Fibroblast of lung (primary cell): ENCODE data around the gene INPP5A. TPM values are rescaled to one million over a fixed set of nuclear protein-coding genes. Genes with fewer than 3 reads are reported as not detected.

Source experiments
- DNase-seq, 2 donors: peaks; one replicate each; pipeline versions ENCODE4 v3.0.0 to v3.0.0-alpha.2; 2010; ENCODE audit warnings: low read depth in 2 of 2
- H2AFZ ChIP-seq: 2 replicates; pipeline ENCODE4 v1.5.1; 2012; ENCODE audit warnings: low read length, control low read depth, inconsistent platforms
- H3K27ac ChIP-seq: 2 replicates; pipeline ENCODE4 v1.5.1; 2011; ENCODE audit warnings: low read length, control low read depth; ENCODE audit not compliant: insufficient read depth
- H3K27me3 ChIP-seq: 2 replicates; pipeline ENCODE4 v1.5.1; 2011; ENCODE audit warnings: mild to moderate bottlenecking, low read length; ENCODE audit not compliant: control insufficient read depth, insufficient read depth
- H3K36me3 ChIP-seq: 2 replicates; pipeline ENCODE4 v1.5.1; 2011; ENCODE audit warnings: low read length; ENCODE audit not compliant: control insufficient read depth, insufficient read depth
- H3K4me1 ChIP-seq: 2 replicates; pipeline ENCODE4 v1.5.1; 2011; ENCODE audit warnings: low read length; ENCODE audit not compliant: control insufficient read depth, insufficient read depth; ENCODE audit errors: extremely low read depth
- H3K4me2 ChIP-seq: 2 replicates; pipeline ENCODE4 v1.5.1; 2011; ENCODE audit warnings: low read length, control low read depth; ENCODE audit not compliant: insufficient read depth; ENCODE audit errors: extremely low read depth
- H3K4me3 ChIP-seq, 4 experiments: fragments of 200-600 bp in 1 of 4; sonication (generic) in 1 of 4; replicated peaks in 1 of 4; 2 replicates each; pipeline ENCODE4 v1.5.1; 2011 to 2016; ENCODE audit warnings: low read length in 4 of 4, low read depth in 3 of 4, mild to moderate bottlenecking in 3 of 4, control low read depth in 2 of 4, inconsistent platforms in 1 of 4, mixed read lengths in 1 of 4; ENCODE audit not compliant: insufficient read depth in 1 of 4; ENCODE audit errors: control extremely low read depth in 1 of 4
- H3K79me2 ChIP-seq: 2 replicates; pipeline ENCODE4 v1.5.1; 2012; ENCODE audit warnings: mild to moderate bottlenecking, low read length, inconsistent platforms; ENCODE audit not compliant: control insufficient read depth, insufficient read depth
- H3K9ac ChIP-seq: 2 replicates; pipeline ENCODE4 v1.5.1; 2011; ENCODE audit warnings: mild to moderate bottlenecking, low read length, control low read depth; ENCODE audit not compliant: insufficient read depth
- H3K9me3 ChIP-seq: 2 replicates; pipeline ENCODE4 v1.5.1; 2012; ENCODE audit warnings: low read depth, low read length; ENCODE audit not compliant: control insufficient read depth, insufficient read depth
- H4K20me1 ChIP-seq: 2 replicates; pipeline ENCODE4 v1.5.1; 2011; ENCODE audit warnings: low read length; ENCODE audit not compliant: control insufficient read depth, insufficient read depth; ENCODE audit errors: extremely low read depth
- CTCF ChIP-seq, 2 donors: IDR thresholded peaks in 1 of 2; conservative IDR thresholded peaks in 1 of 2; 1 replicate in 1 of 2; 2 replicates in 1 of 2; pipeline ENCODE4 v1.5.1; 2011 to 2012; ENCODE audit warnings: low read length in 2 of 2, control low read depth in 1 of 2, inconsistent platforms in 1 of 2, low read depth in 1 of 2, mild to moderate bottlenecking in 1 of 2
- EZH2 ChIP-seq: IDR thresholded peaks from 2 replicates; pipeline ENCODE4 v1.5.1; 2012; ENCODE audit warnings: low read length, control low read depth, mild to moderate bottlenecking; ENCODE audit errors: missing control alignments
- polyA plus RNA-seq, 2 donors: library from polyadenylated mRNA; depleted of rRNA in 1 of 2; stranded (reverse) in 1 of 2; unstranded in 1 of 2; fragments of >200 nt; gene quantifications; 2 replicates each; pipeline ENCODE4 v1.2.1, GENCODE V29; 2011 to 2012; ENCODE audit warnings: missing spikeins in 1 of 2
- total RNA-seq: library from RNA; depleted of rRNA; stranded (reverse); fragments of >200 nt; gene quantifications from 2 replicates; pipeline ENCODE4 v1.2.1, GENCODE V29; 2014

The INPP5A gene
- total and polyA plus RNA-seq, 2 donors (not counting 1 experiment from before 2014, with no cell fraction given) = 24.6 to 39.9 TPM

GRCh38 chr10:132599732-132600131, 62.1 kb downstream of the INPP5A start:
- peaks cover 3% of the 10 kb centered on the region for H4K20me1 ChIP-seq
- H3K79me2 ChIP-seq = peaks cover 13% of the 10 kb centered on the region

GRCh38 chr10:132600416-132600815, 62.8 kb downstream of the INPP5A start:
- H3K9ac ChIP-seq = no peak overlapping the region
- H3K4me2 ChIP-seq = no peak overlapping the region
- H3K4me3 ChIP-seq = no peak overlapping the region
- H4K20me1 ChIP-seq = peaks cover 3% of the 10 kb centered on the region
- H3K36me3 ChIP-seq = no peaks in the 10 kb centered on the region
- TF ChIP-seq EZH2 (no peak), CTCF (conservative IDR thresholded peaks at IDR 0.05 in 1 of 2, IDR thresholded peaks at IDR 0.05 in 1 of 2; ENCODE audit: low read depth in 1 of 2, low read length in 2 of 2) (no peak)
- no peak overlapping the region for H3K27ac ChIP-seq
- H3K9me3 ChIP-seq = no peaks in the 10 kb centered on the region
- no peaks in the 10 kb centered on the region for H3K4me1 ChIP-seq
- peaks cover 9% of the 10 kb centered on the region for H3K79me2 ChIP-seq
- H2AFZ ChIP-seq = no peak overlapping the region
- no peaks in the 10 kb centered on the region for H3K27me3 ChIP-seq
- no peak for DNase-seq

More at GRCh38 chr10:132599732-132600131, 62.1 kb downstream of the INPP5A start:
- no peaks in the 10 kb centered on the region for H3K4me1 ChIP-seq
- H3K27me3 ChIP-seq = no peaks in the 10 kb centered on the region
- H3K36me3 ChIP-seq = no peaks in the 10 kb centered on the region
- TF ChIP-seq EZH2 (no peak), CTCF (conservative IDR thresholded peaks at IDR 0.05 in 1 of 2, IDR thresholded peaks at IDR 0.05 in 1 of 2; ENCODE audit: low read depth in 1 of 2, low read length in 2 of 2) (no peak)
- no peak overlapping the region for H3K4me3 ChIP-seq
- H3K4me2 ChIP-seq = no peak overlapping the region
- H3K27ac ChIP-seq = no peak overlapping the region
- H3K9ac ChIP-seq = no peak overlapping the region
- H3K9me3 ChIP-seq = no peaks in the 10 kb centered on the region
- no peak overlapping the region for H2AFZ ChIP-seq
- no peak for DNase-seq

- H3K27me3 ChIP-seq = no peaks in the 10 kb centered on the region
- TF ChIP-seq EZH2 = no peak
- no peak for TF ChIP-seq CTCF (conservative IDR thresholded peaks at IDR 0.05 in 1 of 2, IDR thresholded peaks at IDR 0.05 in 1 of 2; ENCODE audit: low read depth in 1 of 2, low read length in 2 of 2)
- no peaks in the 10 kb centered on the region for H3K9me3 ChIP-seq
- no peaks in the 10 kb centered on the region for H3K36me3 ChIP-seq
- no peak overlapping the region for H3K4me2 ChIP-seq
- no peak for DNase-seq
- H3K79me2 ChIP-seq = peaks cover 7% of the 10 kb centered on the region
- no peak overlapping the region for H3K4me3 ChIP-seq
- H3K9ac ChIP-seq = no peak overlapping the region
- H3K4me1 ChIP-seq = peaks cover 3% of the 10 kb centered on the region
- peaks cover 3% of the 10 kb centered on the region for H4K20me1 ChIP-seq
- H3K27ac ChIP-seq = no peak overlapping the region
- H2AFZ ChIP-seq = no peak overlapping the region
Measured at GRCh38 chr10:132601567-132601966, 64.0 kb downstream of the INPP5A start.
